Endothelial cell of umbilical vein (primary cell): ENCODE measurements around the gene RNFT2. TPM values are rescaled to one million over a fixed set of nuclear protein-coding genes. Genes with fewer than 3 reads are reported as not detected.

ENCODE experiments used
- BruUV-seq: library from RNA; stranded (reverse); fragments of 400-500 nt; replicated peaks from 2 replicates; lab custom pipeline; 2021; lab: Mats Ljungman, UMichigan
- CTCF ChIA-PET: fragments of 300-600, 350-600 bp; sonication (Branson Sonifier 250); formaldehyde crosslinking; loops from one replicate; lab custom pipeline; 2021; ENCODE audit warnings: antibody characterized with exemption, inconsistent platforms; lab: Charles Lee
- POLR2A ChIA-PET: fragments of 300-600, 350-600 bp; sonication (Branson Sonifier 250); formaldehyde crosslinking; loops from one replicate; lab custom pipeline; 2021; ENCODE audit warnings: antibody characterized with exemption, inconsistent platforms; lab: Charles Lee
- DNase-seq: peaks from one replicate; pipeline ENCODE4 v3.0.0-alpha.2; 2011; ENCODE audit warnings: low read depth, low spot score
- FAIRE-seq: peaks from 2 replicates; lab custom pipeline; 2011; peaks lifted over from hg19 to GRCh38; lab: Jason Lieb, UNC
- H2AFZ ChIP-seq: 2 replicates; pipeline ENCODE4 v1.6.0; 2012; ENCODE audit warnings: low read depth, low read length, control low read depth, inconsistent platforms
- H3K27ac ChIP-seq: 2 replicates; pipeline ENCODE4 v1.5.1; 2011; ENCODE audit warnings: low read depth, mild to moderate bottlenecking, control low read depth, low read length, moderate library complexity; ENCODE audit not compliant: insufficient read depth
- H3K27me3 ChIP-seq, 2 experiments: 2 replicates each; pipeline versions ENCODE4 v1.6.0 to v1.6.1; 2011; ENCODE audit warnings: low read length in 2 of 2, mixed read lengths in 1 of 2; ENCODE audit not compliant: control insufficient read depth in 2 of 2, insufficient read depth in 2 of 2
- H3K36me3 ChIP-seq, 2 experiments: 2 replicates in 1 of 2; 3 replicates in 1 of 2; pipeline ENCODE4 v1.5.1; 2011; ENCODE audit warnings: low read length in 2 of 2, mild to moderate bottlenecking in 1 of 2, moderate library complexity in 1 of 2; ENCODE audit not compliant: control insufficient read depth in 2 of 2, insufficient read depth in 2 of 2; ENCODE audit errors: extremely low read depth in 1 of 2
- H3K4me1 ChIP-seq: 3 replicates; pipeline ENCODE4 v1.5.1; 2011; ENCODE audit warnings: mild to moderate bottlenecking, low read length; ENCODE audit not compliant: control insufficient read depth, insufficient read depth; ENCODE audit errors: extremely low read depth
- H3K4me2 ChIP-seq: 2 replicates; pipeline ENCODE4 v1.6.1; 2011; ENCODE audit warnings: low read length, control low read depth, mixed read lengths; ENCODE audit not compliant: insufficient read depth
- H3K4me3 ChIP-seq, 3 experiments: fragments of 200-600 bp in 1 of 3; sonication (generic), shearing (Covaris generic) in 1 of 3; replicated peaks in 1 of 3; 2 replicates each; pipeline ENCODE4 v1.5.1; 2011 to 2016; ENCODE audit warnings: control low read depth in 3 of 3, low read length in 3 of 3, mild to moderate bottlenecking in 2 of 3, inconsistent platforms in 1 of 3, low read depth in 1 of 3, moderate library complexity in 1 of 3; ENCODE audit not compliant: insufficient read depth in 1 of 3
- H3K79me2 ChIP-seq: 2 replicates; pipeline ENCODE4 v1.6.0; 2012; ENCODE audit warnings: low read length, inconsistent platforms; ENCODE audit not compliant: control insufficient read depth, insufficient read depth
- H3K9ac ChIP-seq: replicated peaks from 2 replicates; pipeline ENCODE3; 2011; ENCODE audit warnings: low read length, control low read depth; ENCODE audit not compliant: insufficient read depth; ENCODE audit errors: extremely low read depth
- H3K9me1 ChIP-seq: replicated peaks from 3 replicates; pipeline ENCODE4 v1.6.0; 2011; ENCODE audit warnings: mild to moderate bottlenecking, low read length; ENCODE audit not compliant: control insufficient read depth, insufficient read depth; ENCODE audit errors: extremely low read depth
- H3K9me3 ChIP-seq: replicated peaks from 2 replicates; pipeline ENCODE4 v1.5.1; 2012; ENCODE audit warnings: low read length, inconsistent platforms; ENCODE audit not compliant: control insufficient read depth, insufficient read depth
- H4K20me1 ChIP-seq: replicated peaks from 2 replicates; pipeline ENCODE3; 2011; ENCODE audit warnings: mild to moderate bottlenecking, low read length; ENCODE audit not compliant: control insufficient read depth, insufficient read depth; ENCODE audit errors: extremely low read depth
- EZH2 ChIP-seq: IDR thresholded peaks from 2 replicates; pipeline ENCODE4 v1.6.1; 2012; ENCODE audit warnings: borderline replicate concordance, low read depth, mild to moderate bottlenecking, moderate library complexity, low read length, inconsistent platforms; ENCODE audit not compliant: severe bottlenecking
- FOS ChIP-seq: IDR thresholded peaks from 2 replicates; pipeline ENCODE4 v1.6.1; 2011; ENCODE audit warnings: mild to moderate bottlenecking, low read length, moderate library complexity, borderline replicate concordance; ENCODE audit not compliant: insufficient read depth
- GATA2 ChIP-seq: IDR thresholded peaks from 2 replicates; pipeline ENCODE4 v1.7.0; 2011; ENCODE audit warnings: low read depth, mild to moderate bottlenecking, moderate library complexity, mixed read lengths, low read length; ENCODE audit not compliant: insufficient read length, insufficient read depth
- JUN ChIP-seq: IDR thresholded peaks from 2 replicates; pipeline ENCODE4 v1.6.1; 2011; ENCODE audit warnings: borderline replicate concordance, low read depth; ENCODE audit not compliant: insufficient read length, insufficient read depth
- MYC ChIP-seq: IDR thresholded peaks from one replicate; pipeline ENCODE4 v1.6.1; 2011; ENCODE audit warnings: mild to moderate bottlenecking, low read depth, low read length
- POLR2A ChIP-seq: IDR thresholded peaks from 2 replicates; pipeline ENCODE4 v1.6.1; 2012; ENCODE audit warnings: low read depth, mild to moderate bottlenecking, control low read depth, low read length
- POLR2AphosphoS5 ChIP-seq: IDR thresholded peaks from 2 replicates; pipeline ENCODE4 v1.6.1; 2012; ENCODE audit warnings: low read depth, mild to moderate bottlenecking, control low read depth, low read length, moderate library complexity; ENCODE audit not compliant: insufficient read depth
- dilution Hi-C: fragments of 300-500 bp; cut with MboI; formaldehyde crosslinking; loops from one replicate; pipeline ENCODE4 v1.15.0; 2019; ENCODE audit warnings: low sequenced_read_pairs; ENCODE audit not compliant: extremely low pct_ligation_motif_present
- intact Hi-C: fragments of 100-400 bp; cut with micrococcal nuclease; formaldehyde crosslinking; loops from one replicate; pipeline ENCODE4 v1.10.0; 2022
- polyA plus RNA-seq, 4 experiments: library from polyadenylated mRNA; depleted of rRNA in 3 of 4; stranded (reverse) in 3 of 4; unstranded in 1 of 4; fragments of >200 nt; gene quantifications; 2 replicates each; pipeline versions ENCODE4 v1.2.1 to v1.2.3, GENCODE V29; 2011 to 2012; ENCODE audit warnings: missing spikeins in 1 of 4
- total RNA-seq: library from RNA; stranded (reverse); gene quantifications from 2 replicates; pipeline ENCODE4 v1.2.3, GENCODE V29; 2021
- TF ChIP-seq, protein P1 (sequence below), 2 donors: IDR thresholded peaks; 1 replicate in 1 of 2; 2 replicates in 1 of 2; pipeline ENCODE4 v1.5.1; 2011; ENCODE audit warnings: low read length in 2 of 2, mild to moderate bottlenecking in 2 of 2, moderate library complexity in 2 of 2, control low read depth in 1 of 2, inconsistent platforms in 1 of 2, low read depth in 1 of 2; ENCODE audit not compliant: insufficient read depth in 1 of 2; ENCODE audit errors: extremely low read depth in 1 of 2
- TF ChIP-seq, protein P2 (sequence below): IDR thresholded peaks from 2 replicates; pipeline ENCODE4 v1.6.1; 2011; ENCODE audit not compliant: insufficient read depth, insufficient read length

Gene RNFT2
- total and polyA plus RNA-seq, 2 donors (not counting 3 experiments of a cell fraction or from before 2014, with no cell fraction given) = 1.4 to 6.6 TPM

DNA sequence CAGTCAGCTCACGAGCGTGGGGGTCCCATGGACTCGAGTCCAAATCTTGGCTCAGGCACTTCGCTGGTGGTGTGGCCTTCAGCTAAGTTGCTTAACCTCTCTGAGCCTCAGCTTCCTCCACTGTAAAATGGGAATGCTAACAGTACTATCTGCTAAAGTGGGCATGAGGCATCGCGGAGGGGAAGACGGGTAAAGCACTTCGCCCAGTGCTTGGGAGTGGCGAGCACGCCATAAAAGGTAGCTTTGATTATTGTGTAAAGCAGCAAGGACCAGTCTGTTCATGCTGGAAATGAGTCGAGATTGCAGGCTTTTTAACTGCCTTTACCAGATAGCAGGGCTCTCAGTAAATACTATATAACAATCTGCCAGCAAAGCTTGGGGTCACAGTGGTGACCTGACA is 118.6 kb downstream of the RNFT2 start:
- Histone ChIP-seq H3K9me3 (no peaks in the 10 kb centered on the region), H2AFZ (no peak overlapping the region), H3K27ac (no peak overlapping the region), H3K79me2 (no peaks in the 10 kb centered on the region), H3K4me1 (no peaks in the 10 kb centered on the region), H4K20me1 (no peaks in the 10 kb centered on the region), H3K36me3 (no peaks in the 10 kb centered on the region), H3K4me2 (no peak overlapping the region), H3K9ac (no peak overlapping the region), H3K4me3 (no peak overlapping the region), H3K27me3 (peaks cover 0 to 3% of the 10 kb centered on the region in 2 experiments), H3K9me1 (no peaks in the 10 kb centered on the region)
- no peak for FAIRE-seq
- TF ChIP-seq MYC (no peak), JUN (no peak), GATA2 (no peak), POLR2A (no peak), EZH2 (no peak), POLR2AphosphoS5 (no peak), FOS (no peak)
- TF ChIP-seq, protein P1, sequence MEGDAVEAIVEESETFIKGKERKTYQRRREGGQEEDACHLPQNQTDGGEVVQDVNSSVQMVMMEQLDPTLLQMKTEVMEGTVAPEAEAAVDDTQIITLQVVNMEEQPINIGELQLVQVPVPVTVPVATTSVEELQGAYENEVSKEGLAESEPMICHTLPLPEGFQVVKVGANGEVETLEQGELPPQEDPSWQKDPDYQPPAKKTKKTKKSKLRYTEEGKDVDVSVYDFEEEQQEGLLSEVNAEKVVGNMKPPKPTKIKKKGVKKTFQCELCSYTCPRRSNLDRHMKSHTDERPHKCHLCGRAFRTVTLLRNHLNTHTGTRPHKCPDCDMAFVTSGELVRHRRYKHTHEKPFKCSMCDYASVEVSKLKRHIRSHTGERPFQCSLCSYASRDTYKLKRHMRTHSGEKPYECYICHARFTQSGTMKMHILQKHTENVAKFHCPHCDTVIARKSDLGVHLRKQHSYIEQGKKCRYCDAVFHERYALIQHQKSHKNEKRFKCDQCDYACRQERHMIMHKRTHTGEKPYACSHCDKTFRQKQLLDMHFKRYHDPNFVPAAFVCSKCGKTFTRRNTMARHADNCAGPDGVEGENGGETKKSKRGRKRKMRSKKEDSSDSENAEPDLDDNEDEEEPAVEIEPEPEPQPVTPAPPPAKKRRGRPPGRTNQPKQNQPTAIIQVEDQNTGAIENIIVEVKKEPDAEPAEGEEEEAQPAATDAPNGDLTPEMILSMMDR (IDR thresholded peaks at IDR 0.05; ENCODE audit: extremely low read depth in 1 of 2, insufficient read depth in 1 of 2, low read depth in 1 of 2, low read length in 2 of 2) = no peak
- TF ChIP-seq, protein P2, sequence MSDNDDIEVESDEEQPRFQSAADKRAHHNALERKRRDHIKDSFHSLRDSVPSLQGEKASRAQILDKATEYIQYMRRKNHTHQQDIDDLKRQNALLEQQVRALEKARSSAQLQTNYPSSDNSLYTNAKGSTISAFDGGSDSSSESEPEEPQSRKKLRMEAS = no peak
- BruUV-seq = no TSS peak
- dilution Hi-C loops (no loop called here), intact Hi-C loops (no loop called here)
- no peak for DNase-seq
- CTCF ChIA-PET = interaction anchor here (1.2 kb wide), 1 partner anchor 13 kb away, joined by 4 read pairs; no protein-coding TSS in a partner anchor
- POLR2A ChIA-PET = no interaction called here
